Naive thymus-derived CD4-positive, alpha-beta T cell (primary cell): ENCODE data around the gene ABCG4. TPM values are rescaled to one million over a fixed set of nuclear protein-coding genes. Genes with fewer than 3 reads are reported as not detected.

ENCODE experiments used
- ATAC-seq: fragments of 150-1000 bp; cut with Tn5 transposase; 2 replicates; pipeline ENCODE4 v1.10.0; 2021; ENCODE audit warnings: mild to moderate bottlenecking, moderate library complexity
- CTCF ChIA-PET: fragments of 350-600 bp; sonication (Branson Sonifier 250); formaldehyde crosslinking; loops from one replicate; lab custom pipeline; 2021; ENCODE audit warnings: antibody characterized with exemption; lab: Charles Lee
- POLR2A ChIA-PET: fragments of 350-600 bp; sonication (Branson Sonifier 250); formaldehyde crosslinking; loops from one replicate; lab custom pipeline; 2021; ENCODE audit warnings: antibody characterized with exemption, inconsistent platforms; lab: Charles Lee
- DNase-seq, 9 donors: peaks; one replicate each; pipeline versions ENCODE4 v3.0.0 to v3.0.0-alpha.2; 2020 to 2022; ENCODE audit warnings: mixed read lengths in 1 of 9
- H3K27ac ChIP-seq: one replicate; pipeline ENCODE4 v1.7.0; 2013; ENCODE audit warnings: mild to moderate bottlenecking, low read depth, low read length, moderate library complexity
- H3K27me3 ChIP-seq, 2 donors: one replicate each; pipeline ENCODE4 v1.7.0; 2013; ENCODE audit warnings: low read length in 2 of 2, mild to moderate bottlenecking in 2 of 2, moderate library complexity in 2 of 2; ENCODE audit not compliant: control insufficient read depth in 2 of 2, insufficient read depth in 2 of 2
- H3K36me3 ChIP-seq, 3 experiments: 1 replicate in 2 of 3; 2 replicates in 1 of 3; pipeline ENCODE4 v1.7.0; 2013; ENCODE audit warnings: low read length in 3 of 3, mild to moderate bottlenecking in 3 of 3, moderate library complexity in 1 of 3; ENCODE audit not compliant: insufficient read depth in 3 of 3, control insufficient read depth in 2 of 3
- H3K4me1 ChIP-seq, 2 donors: one replicate each; pipeline ENCODE4 v1.7.0; 2013; ENCODE audit warnings: low read length in 2 of 2, mild to moderate bottlenecking in 2 of 2, moderate library complexity in 1 of 2; ENCODE audit not compliant: control insufficient read depth in 2 of 2, insufficient read depth in 2 of 2
- H3K4me3 ChIP-seq: 2 replicates; pipeline ENCODE4 v1.7.0; 2013; ENCODE audit warnings: mild to moderate bottlenecking, low read length
- H3K9me3 ChIP-seq, 3 experiments: 1 replicate in 2 of 3; 2 replicates in 1 of 3; pipeline ENCODE4 v1.7.0; 2013; ENCODE audit warnings: low read length in 3 of 3; ENCODE audit not compliant: control insufficient read depth in 2 of 3
- H3K27ac Mint-ChIP-seq, 9 donors: one replicate each; pipeline ENCODE4 v1.8.0; 2020 to 2022; ENCODE audit warnings: mixed read lengths in 9 of 9, mild to moderate bottlenecking in 8 of 9, moderate library complexity in 5 of 9, inconsistent platforms in 2 of 9
- H3K27me3 Mint-ChIP-seq, 5 donors: one replicate each; pipeline ENCODE4 v1.8.0; 2021 to 2022; ENCODE audit warnings: mixed read lengths in 5 of 5, mild to moderate bottlenecking in 1 of 5
- H3K36me3 Mint-ChIP-seq, 5 donors: one replicate each; pipeline ENCODE4 v1.8.0; 2020 to 2022; ENCODE audit warnings: mixed read lengths in 5 of 5, mild to moderate bottlenecking in 3 of 5, inconsistent platforms in 1 of 5
- H3K4me1 Mint-ChIP-seq, 7 donors: one replicate each; pipeline ENCODE4 v1.8.0; 2020 to 2022; ENCODE audit warnings: mixed read lengths in 7 of 7, mild to moderate bottlenecking in 3 of 7, inconsistent platforms in 1 of 7
- H3K4me3 Mint-ChIP-seq, 10 donors: one replicate each; pipeline ENCODE4 v1.8.0; 2020 to 2022; ENCODE audit warnings: mild to moderate bottlenecking in 10 of 10, mixed read lengths in 10 of 10, moderate library complexity in 6 of 10, inconsistent platforms in 2 of 10
- H3K9me3 Mint-ChIP-seq, 11 donors: one replicate each; pipeline ENCODE4 v1.8.0; 2020 to 2022; ENCODE audit warnings: mixed read lengths in 11 of 11, mild to moderate bottlenecking in 4 of 11, inconsistent platforms in 1 of 11, moderate library complexity in 1 of 11
- intact Hi-C, 2 donors: fragments of 100-400 bp; cut with micrococcal nuclease; formaldehyde crosslinking; loops; one replicate each; pipeline ENCODE4 v1.15.1; 2023
- polyA plus RNA-seq, 2 donors: library from polyadenylated mRNA; unstranded; fragments of 300-500 nt; fragmentation: Illumina TruSeq; gene quantifications; one replicate each; pipeline ENCODE4 v1.2.3, GENCODE V29; 2021
- total RNA-seq, 6 experiments: library from RNA in 5 of 6; stranded (reverse) in 5 of 6; gene quantifications; 1 replicate in 5 of 6; 2 replicates in 1 of 6; pipeline ENCODE4 v1.2.3 and lab custom pipeline; 2021 to 2026

The ABCG4 gene
- total and polyA plus RNA-seq, 7 experiments from 2014 or later = 0.13 TPM; not detected in 6

- DNase-seq (no peak), ATAC-seq (no peak)
- H3K4me1 Mint-ChIP-seq = peaks cover 49 to 79% (median 64%) of the 10 kb centered on the region in 7 donors
- H3K27me3 Mint-ChIP-seq = no peaks in the 10 kb centered on the region
- peak overlapping the region; percentile 67 to 87 (median 74) for H3K27ac Mint-ChIP-seq
- Histone ChIP-seq H3K27ac (peak overlapping the region; percentile 5), H3K4me3 (no peak overlapping the region), H3K4me1 (peaks cover 13 to 45% of the 10 kb centered on the region in 2 donors), H3K9me3 (no peaks in the 10 kb centered on the region), H3K27me3 (no peaks in the 10 kb centered on the region), H3K36me3 (peaks cover 9 to 55% (median 21%) of the 10 kb centered on the region in 3 experiments)
- ChIA-PET POLR2A (interaction anchor here (1.6 to 16.1 kb wide), 2 partner anchors 9 to 12 kb away, joined by 13 to 435 read pairs; partner anchors contain the start of genes C2CD2L, DPAGT1 and HINFP), CTCF (interaction anchor here (1.5 kb wide), 1 partner anchor 10 kb away, joined by 7 read pairs; the partner anchor contains the start of gene DPAGT1)
- peaks cover 12 to 60% (median 26%) of the 10 kb centered on the region in 5 donors for H3K36me3 Mint-ChIP-seq
- intact Hi-C loops = no loop called here
- H3K9me3 Mint-ChIP-seq = no peaks in the 10 kb centered on the region
- H3K4me3 Mint-ChIP-seq = no peak overlapping the region
These were observed 36.4 kb upstream of the ABCG4 start for GRCh38 chr11:119112314-119113020.

DNA sequence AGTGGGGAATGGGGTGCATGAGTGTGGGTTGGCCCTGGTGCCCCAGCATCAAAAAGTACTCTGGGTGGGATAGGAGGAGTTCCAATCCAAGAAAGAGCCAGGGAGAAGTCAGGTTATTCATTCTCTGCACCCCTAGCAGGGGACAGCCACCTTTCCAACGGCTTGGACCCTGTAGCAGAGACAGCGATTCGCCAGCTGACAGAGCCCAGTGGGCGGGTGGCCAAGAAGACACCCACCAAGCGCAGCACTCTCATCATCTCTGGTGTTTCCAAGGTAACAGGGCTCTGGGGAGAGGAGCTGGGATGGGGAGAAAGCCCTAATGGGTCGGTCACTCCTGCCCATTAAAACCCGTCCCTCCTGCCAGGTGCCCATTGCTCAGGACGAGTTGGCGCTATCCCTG lies 35.1 kb upstream of the ABCG4 start:
- Mint-ChIP-seq H3K36me3 (peaks cover 12 to 63% (median 26%) of the 10 kb centered on the region in 5 donors), H3K4me1 (peaks cover 45 to 75% (median 57%) of the 10 kb centered on the region in 7 donors), H3K9me3 (no peaks in the 10 kb centered on the region), H3K27ac (peak overlapping the region in 8 of 9 donors; percentile 36 to 97 (median 74)), H3K4me3 (peak overlapping the region in 3 of 10 donors; percentile 6 to 38 (median 16)), H3K27me3 (no peaks in the 10 kb centered on the region)
- Histone ChIP-seq H3K9me3 (no peaks in the 10 kb centered on the region), H3K4me3 (no peak overlapping the region), H3K27ac (peak overlapping the region; percentile 81), H3K27me3 (no peaks in the 10 kb centered on the region), H3K4me1 (peaks cover 12 to 43% of the 10 kb centered on the region in 2 donors), H3K36me3 (peaks cover 9 to 58% (median 21%) of the 10 kb centered on the region in 3 experiments)
- DNase-seq (no peak), ATAC-seq (no peak)
- ChIA-PET CTCF (no interaction called here), POLR2A (interaction anchor here (16.1 kb wide), 1 partner anchor 13 kb away, joined by 435 read pairs; the partner anchor contains the start of genes C2CD2L and DPAGT1)
- intact Hi-C loops = no loop called here

- H3K36me3 ChIP-seq = peaks cover 9 to 58% (median 21%) of the 10 kb centered on the region in 3 experiments
- CTCF ChIA-PET = no interaction called here
- peaks cover 5 to 37% of the 10 kb centered on the region in 2 donors for H3K4me1 ChIP-seq
- H3K27ac ChIP-seq = peak overlapping the region; percentile 81
- POLR2A ChIA-PET = interaction anchor here (0.7 to 16.1 kb wide), 3 partner anchors 14 to 89 kb away, joined by 3 to 435 read pairs (median 3); partner anchors contain the start of genes C2CD2L and DPAGT1
- ATAC-seq = no peak
- no peak overlapping the region for H3K4me3 ChIP-seq
- H3K9me3 ChIP-seq = no peaks in the 10 kb centered on the region
- Mint-ChIP-seq H3K4me3 (peak overlapping the region in 2 of 10 donors; percentile 6 to 81), H3K27me3 (no peaks in the 10 kb centered on the region), H3K9me3 (no peaks in the 10 kb centered on the region), H3K36me3 (peaks cover 12 to 57% (median 26%) of the 10 kb centered on the region in 5 donors), H3K4me1 (peaks cover 40 to 69% (median 51%) of the 10 kb centered on the region in 7 donors), H3K27ac (peak overlapping the region in 8 of 9 donors; percentile 14 to 98 (median 80))
- no peaks in the 10 kb centered on the region for H3K27me3 ChIP-seq
- no peak for DNase-seq
- intact Hi-C loops = no loop called here
These were observed 34.5 kb upstream of the ABCG4 start for GRCh38 chr11:119114351-119114750.

GRCh38 chr11:119115484-119116234 lies 33.2 kb upstream of the ABCG4 start:
- DNase-seq (peak in 7 of 9 donors; percentile 57 to 75 (median 72)), ATAC-seq (peak; percentile 80)
- Histone ChIP-seq H3K4me3 (peak overlapping the region; percentile 31), H3K9me3 (no peaks in the 10 kb centered on the region), H3K36me3 (peaks cover 9 to 49% (median 21%) of the 10 kb centered on the region in 3 experiments), H3K4me1 (peaks cover 3 to 32% of the 10 kb centered on the region in 2 donors), H3K27me3 (no peaks in the 10 kb centered on the region), H3K27ac (peak overlapping the region; percentile 81)
- H3K27me3 Mint-ChIP-seq = no peaks in the 10 kb centered on the region
- H3K36me3 Mint-ChIP-seq = peaks cover 12 to 48% (median 24%) of the 10 kb centered on the region in 5 donors
- H3K27ac Mint-ChIP-seq = peak overlapping the region; percentile 86 to 98 (median 97)
- H3K4me1 Mint-ChIP-seq = peaks cover 34 to 63% (median 45%) of the 10 kb centered on the region in 7 donors
- ChIA-PET CTCF (interaction anchor here (0.5 to 2.6 kb wide), 6 partner anchors 9 to 240 kb away, joined by 3 to 13 read pairs (median 4); partner anchors contain the start of genes C2CD2L and DPAGT1), POLR2A (interaction anchor here (0.8 to 16.1 kb wide), 10 partner anchors 15 to 558 kb away, joined by 3 to 435 read pairs (median 4); partner anchors contain the start of genes C2CD2L, DPAGT1, HMBS and NLRX1)
- H3K9me3 Mint-ChIP-seq = no peaks in the 10 kb centered on the region
- intact Hi-C loops = loop anchor here in 1 of 2 donors (1.0 kb wide), 1 partner anchor 8 kb away; the partner anchor contains the start of gene C2CD2L
- peak overlapping the region; percentile 75 to 88 (median 84) for H3K4me3 Mint-ChIP-seq

- Histone ChIP-seq H3K36me3 (peaks cover 5 to 43% (median 16%) of the 10 kb centered on the region in 3 experiments), H3K4me1 (peaks cover 5 to 35% of the 10 kb centered on the region in 2 donors), H3K9me3 (no peaks in the 10 kb centered on the region), H3K4me3 (peak overlapping the region; percentile 31), H3K27me3 (no peaks in the 10 kb centered on the region), H3K27ac (peak overlapping the region; percentile 81)
- Mint-ChIP-seq H3K36me3 (peaks cover 12 to 46% (median 21%) of the 10 kb centered on the region in 5 donors), H3K27me3 (no peaks in the 10 kb centered on the region), H3K9me3 (no peaks in the 10 kb centered on the region), H3K4me3 (peak overlapping the region; percentile 75 to 88 (median 84)), H3K4me1 (peaks cover 36 to 65% (median 50%) of the 10 kb centered on the region in 7 donors), H3K27ac (peak overlapping the region; percentile 86 to 98 (median 97))
- intact Hi-C loops = no loop called here
- ChIA-PET POLR2A (interaction anchor here (0.8 to 16.1 kb wide), 9 partner anchors 16 to 559 kb away, joined by 3 to 435 read pairs (median 5); partner anchors contain the start of genes C2CD2L, DPAGT1, HMBS and NLRX1), CTCF (interaction anchor here (0.7 to 2.6 kb wide), 4 partner anchors 10 to 168 kb away, joined by 4 to 13 read pairs (median 7); partner anchors contain the start of genes C2CD2L and DPAGT1)
- DNase-seq (no peak), ATAC-seq (no peak)
These were observed 32.6 kb upstream of the ABCG4 start for GRCh38 chr11:119116235-119116594.
